HFF-Myc (cell line): ENCODE data around the gene SIRPB2.

Source experiments
- DNase-seq: peaks from one replicate; pipeline ENCODE4 v3.0.0-alpha.2; 2011; ENCODE audit warnings: low read depth; ENCODE audit errors: extremely low read depth
- H3K4me3 ChIP-seq: replicated peaks from 2 replicates; pipeline ENCODE4 v1.5.1; 2011; ENCODE audit warnings: low read depth, mild to moderate bottlenecking, control low read depth, low read length
- CTCF ChIP-seq: IDR thresholded peaks from 2 replicates; pipeline ENCODE4 v1.5.1; 2012; ENCODE audit warnings: mild to moderate bottlenecking, low read depth, low read length, control low read depth; ENCODE audit errors: missing control alignments

The SIRPB2 gene

GRCh38 chr20:1491281-1491840, at the start of gene SIRPB2:
Gene SIRPB2, minus strand, starts transcription at chr20:1491420. Its CDS starts 61 bp downstream, at chr20:1491359.
- no peak for TF ChIP-seq CTCF
- no peak for DNase-seq
- no peak within 1 kb of the TSS for H3K4me3 ChIP-seq

GRCh38 chr20:1539816-1540419, 48.7 kb upstream of the SIRPB2 start:
- no peak for DNase-seq
- no peak for TF ChIP-seq CTCF
- H3K4me3 ChIP-seq, result no peak overlapping the region

GRCh38 chr20:1538655-1539054, 47.4 kb upstream of the SIRPB2 start:
- DNase-seq, result no peak
- TF ChIP-seq CTCF, result no peak
- no peak overlapping the region for H3K4me3 ChIP-seq

GRCh38 chr20:1537731-1538058, 46.5 kb upstream of the SIRPB2 start:
- H3K4me3 ChIP-seq, result no peak overlapping the region
- no peak for DNase-seq
- TF ChIP-seq CTCF, result no peak

- no peak for DNase-seq
Measured at GRCh38 chr20:1536893-1537730, 45.9 kb upstream of the SIRPB2 start.

More at GRCh38 chr20:1536893-1537730, 45.9 kb upstream of the SIRPB2 start:
- no peak overlapping the region for H3K4me3 ChIP-seq
- TF ChIP-seq CTCF, result no peak
